IPS DF 6.9 (cell line): ENCODE data around the gene SMG6.

Experiments used
- DNase-seq: peaks from one replicate; pipeline ENCODE4 v3.0.0-alpha.2; 2013; ENCODE audit warnings: low read depth, low spot score
- H3K27ac ChIP-seq: one replicate; pipeline ENCODE4 v1.5.1; 2013; ENCODE audit warnings: low read length, control low read depth
- H3K27me3 ChIP-seq: 2 replicates; pipeline ENCODE4 v1.6.1; 2013; ENCODE audit warnings: mild to moderate bottlenecking, low read length; ENCODE audit not compliant: control insufficient read depth, insufficient read depth
- H3K36me3 ChIP-seq: 2 replicates; pipeline ENCODE4 v1.6.1; 2013; ENCODE audit warnings: low read length; ENCODE audit not compliant: control insufficient read depth, insufficient read depth
- H3K4me1 ChIP-seq: 2 replicates; pipeline ENCODE4 v1.6.1; 2013; ENCODE audit warnings: low read length; ENCODE audit not compliant: control insufficient read depth, insufficient read depth
- H3K4me3 ChIP-seq: 2 replicates; pipeline ENCODE4 v1.5.1; 2013; ENCODE audit warnings: mild to moderate bottlenecking, low read length
- H3K9me3 ChIP-seq: 2 replicates; pipeline ENCODE4 v1.6.1; 2013; ENCODE audit warnings: low read length, inconsistent platforms; ENCODE audit not compliant: control insufficient read depth, insufficient read depth
- WGBS: extraction: QIAGEN DNeasy Blood & Tissue Kit; methylation state at CpG from one replicate; pipeline ENCODE4 v1.1.7; 2013; ENCODE audit warnings: mixed read lengths, missing lambda C conversion rate; ENCODE audit not compliant: insufficient read length, insufficient coverage; 5-methylcytosine and 5-hydroxymethylcytosine counted together

The SMG6 gene

DNA sequence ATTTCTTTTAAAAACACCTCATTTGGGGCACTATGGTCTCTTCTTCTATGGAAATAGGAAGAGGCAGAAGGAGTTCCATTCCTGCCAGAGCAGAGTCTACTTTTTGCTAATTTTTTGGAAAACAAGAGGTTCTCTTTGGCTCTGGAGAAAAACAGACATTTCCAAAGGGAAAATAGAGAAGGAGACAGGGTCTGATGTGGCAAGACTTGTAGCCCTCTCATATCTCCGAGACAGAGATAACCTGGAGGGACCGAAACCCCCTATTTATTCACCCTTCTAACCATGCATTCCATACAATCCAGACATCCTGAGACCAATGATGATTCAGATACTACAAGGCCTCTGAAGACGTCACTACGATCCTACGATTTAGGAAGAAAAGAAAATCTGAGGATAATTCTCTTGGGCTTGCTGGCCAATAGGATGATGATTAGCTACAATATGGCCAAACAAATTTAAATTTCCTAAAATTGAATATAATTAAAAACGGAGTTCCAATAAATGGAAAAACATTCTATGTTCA, 178.5 kb downstream of the SMG6 start:
- no peak for DNase-seq
- Histone ChIP-seq H3K27me3 (no peaks in the 10 kb centered on the region), H3K36me3 (no peaks in the 10 kb centered on the region), H3K27ac (no peak overlapping the region), H3K4me3 (no peak overlapping the region), H3K9me3 (no peaks in the 10 kb centered on the region), H3K4me1 (peaks cover 2% of the 10 kb centered on the region; the same call in 1 of the 2 replicates)
- WGBS: no CpG with 5 or more reads among the region's 6 CpGs

DNA sequence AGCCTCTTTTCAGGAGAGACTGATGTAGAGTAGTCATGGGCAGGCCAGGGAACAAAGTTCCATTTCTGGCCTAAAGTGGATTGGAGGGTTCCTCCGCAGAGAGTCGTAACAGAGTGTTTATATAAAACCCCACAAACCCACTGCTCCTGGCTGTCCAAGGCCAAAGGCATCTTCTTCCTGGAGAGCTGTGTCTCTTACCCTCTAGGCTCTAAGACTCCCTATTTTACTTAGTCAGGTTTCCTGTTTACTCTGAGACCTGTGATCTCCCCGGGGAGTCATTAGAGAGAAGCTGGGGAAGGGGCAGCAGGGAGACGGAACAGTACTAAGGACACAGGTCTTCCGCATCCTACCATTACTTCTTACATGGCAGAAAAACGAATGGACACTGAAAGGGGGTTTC, 179.2 kb downstream of the SMG6 start:
- H3K9me3 ChIP-seq: no peaks in the 10 kb centered on the region
- no CpG with 5 or more reads among the region's 6 CpGs for WGBS
- H3K4me1 ChIP-seq: peaks cover 2% of the 10 kb centered on the region; the same call in 1 of the 2 replicates
- no peak overlapping the region for H3K27ac ChIP-seq
- DNase-seq: no peak
- H3K27me3 ChIP-seq: no peaks in the 10 kb centered on the region
- H3K4me3 ChIP-seq: no peak overlapping the region
- H3K36me3 ChIP-seq: no peaks in the 10 kb centered on the region

DNA sequence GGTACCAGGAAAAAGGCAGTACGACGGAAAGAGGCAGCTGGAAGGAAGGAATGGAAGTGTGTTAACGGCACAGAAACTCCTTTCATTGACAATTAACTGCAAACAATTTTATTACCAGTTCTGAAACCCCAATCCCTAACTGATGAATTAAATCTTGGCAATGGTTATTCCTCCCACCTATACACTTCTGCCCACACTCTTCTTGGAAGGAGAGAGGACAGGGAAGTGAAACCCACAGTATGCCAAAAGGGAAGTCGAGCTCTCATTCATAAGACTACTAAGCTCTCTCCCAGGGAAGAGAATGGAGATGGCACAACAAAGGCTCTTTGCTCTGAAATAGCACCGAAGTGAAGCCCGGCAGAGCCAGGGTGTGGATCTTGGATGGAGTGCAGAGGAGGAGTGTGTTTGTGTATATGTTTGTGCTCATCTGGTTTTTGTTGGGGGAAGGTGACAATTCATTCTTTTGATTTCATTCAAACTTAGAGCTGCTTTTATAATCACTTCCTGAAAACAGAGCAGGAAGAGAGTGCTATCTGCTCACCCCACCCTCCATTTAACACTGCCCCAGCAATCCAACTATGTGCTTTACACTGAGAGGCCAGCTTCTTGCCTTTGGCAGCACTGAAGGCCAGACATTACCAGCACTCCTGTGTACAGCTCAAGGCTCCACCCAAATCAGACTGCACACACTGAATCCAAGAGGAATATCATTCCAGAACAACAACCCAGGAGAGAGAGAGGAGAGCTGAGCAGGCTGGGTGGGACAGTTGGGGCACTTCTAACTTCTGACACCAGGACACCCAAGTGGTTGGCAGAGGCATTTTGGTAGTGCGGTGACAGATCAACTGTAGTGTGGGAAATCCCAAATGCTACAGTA, 180.0 kb downstream of the SMG6 start:
- Histone ChIP-seq H3K36me3 (no peaks in the 10 kb centered on the region), H3K4me3 (no peak overlapping the region), H3K4me1 (peaks cover 2% of the 10 kb centered on the region; the same call in 1 of the 2 replicates), H3K27me3 (no peaks in the 10 kb centered on the region), H3K9me3 (no peaks in the 10 kb centered on the region), H3K27ac (no peak overlapping the region)
- no CpG with 5 or more reads among the region's 7 CpGs for WGBS
- no peak for DNase-seq

DNA sequence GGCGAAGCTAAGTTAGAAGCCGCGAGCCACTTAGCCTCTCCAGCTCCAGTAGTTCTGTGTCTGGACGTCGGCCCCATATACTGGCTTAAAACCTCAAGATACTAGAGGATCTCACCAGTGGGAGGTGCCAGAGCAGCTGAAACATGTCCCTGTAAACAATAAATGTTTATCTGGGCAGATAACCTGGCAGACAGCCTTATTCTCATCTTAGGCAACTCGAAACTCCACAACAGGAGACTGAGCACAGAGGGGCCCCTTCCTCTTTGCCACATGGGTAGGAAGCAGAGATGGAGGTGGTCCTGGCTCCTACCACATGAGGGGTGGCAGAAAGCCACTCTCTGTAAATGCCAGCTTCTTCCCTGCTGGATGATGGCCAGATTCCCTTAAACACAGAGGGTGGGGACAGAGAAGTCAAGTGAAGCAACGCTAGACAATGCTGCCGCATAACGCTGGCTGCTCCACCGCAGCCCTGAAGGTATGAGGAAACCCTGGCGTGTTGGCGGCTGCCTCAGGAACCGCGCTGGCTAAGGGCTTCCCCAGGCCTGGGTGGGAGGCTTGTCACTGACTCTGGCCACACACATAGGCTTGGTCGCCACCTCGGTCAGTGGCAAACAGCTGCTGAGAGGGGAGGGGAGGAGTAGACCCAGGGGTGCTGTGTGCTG, 180.8 kb downstream of the SMG6 start:
- no CpG with 5 or more reads among the region's 16 CpGs for WGBS
- H3K27me3 ChIP-seq: no peaks in the 10 kb centered on the region
- H3K9me3 ChIP-seq: no peaks in the 10 kb centered on the region
- peaks cover 2% of the 10 kb centered on the region; the same call in 1 of the 2 replicates for H3K4me1 ChIP-seq
- no peak for DNase-seq
- H3K27ac ChIP-seq: no peak overlapping the region
- no peak overlapping the region for H3K4me3 ChIP-seq
- H3K36me3 ChIP-seq: no peaks in the 10 kb centered on the region

DNA sequence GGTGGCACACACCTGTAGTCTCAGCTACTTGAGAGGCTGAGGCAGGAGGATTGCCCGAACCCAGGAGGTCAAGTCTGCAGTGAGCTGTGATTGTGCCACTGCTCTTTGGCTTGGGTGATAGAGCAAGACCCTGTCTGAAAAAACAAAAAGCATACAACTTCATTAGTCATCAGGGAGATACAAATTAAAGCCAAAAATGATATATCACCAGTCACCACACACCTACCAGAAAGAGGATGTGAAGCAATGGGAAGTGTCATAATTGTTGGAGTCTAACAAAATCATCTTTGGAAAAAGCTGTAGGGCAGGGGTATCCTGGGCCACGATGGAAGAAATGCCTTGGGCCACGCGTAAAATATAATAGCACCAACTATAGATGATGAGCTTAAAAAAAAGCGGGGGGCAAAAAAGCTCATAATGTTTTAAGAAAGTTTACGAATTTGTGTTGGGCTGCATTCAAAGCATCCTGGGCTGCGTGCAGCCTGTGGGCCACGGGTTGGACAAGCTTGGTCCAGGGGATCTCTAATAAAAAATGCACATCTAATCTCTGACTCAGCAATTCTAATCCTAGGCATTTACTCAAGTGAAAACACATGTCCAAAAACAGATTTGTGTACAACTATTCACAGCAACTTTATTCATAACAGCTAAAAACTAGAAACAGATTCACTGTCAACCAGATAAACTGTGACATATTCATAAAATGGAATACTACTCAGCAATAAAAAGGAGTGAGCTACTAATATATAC, 182.8 kb downstream of the SMG6 start:
- Histone ChIP-seq H3K27me3 (no peaks in the 10 kb centered on the region), H3K4me3 (no peak overlapping the region), H3K27ac (no peak overlapping the region), H3K9me3 (no peaks in the 10 kb centered on the region), H3K4me1 (peaks cover 2% of the 10 kb centered on the region; the same call in 1 of the 2 replicates), H3K36me3 (no peaks in the 10 kb centered on the region)
- no peak for DNase-seq
- WGBS: no CpG with 5 or more reads among the region's 8 CpGs

DNA sequence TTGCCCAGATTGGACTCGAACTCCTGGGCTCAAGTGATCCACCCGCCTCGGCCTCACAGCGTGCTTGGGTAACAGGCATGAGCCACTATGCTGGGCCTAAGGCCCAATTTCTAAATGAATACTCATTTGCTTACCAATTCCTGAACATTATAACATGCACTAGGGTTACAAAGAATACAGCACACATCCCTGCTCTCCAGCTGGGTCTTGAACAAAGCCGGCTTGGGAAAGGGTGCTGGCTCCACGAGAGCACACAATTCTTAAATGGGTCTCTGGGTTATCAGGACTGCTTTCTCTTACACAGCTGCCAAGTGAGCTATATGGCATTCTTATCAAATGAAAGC, 190.3 kb downstream of the SMG6 start:
- H3K27me3 ChIP-seq: no peaks in the 10 kb centered on the region
- no peaks in the 10 kb centered on the region for H3K36me3 ChIP-seq
- H3K4me3 ChIP-seq: no peak overlapping the region
- H3K27ac ChIP-seq: no peak overlapping the region
- WGBS: no CpG with 5 or more reads among the region's 6 CpGs
- H3K4me1 ChIP-seq: no peaks in the 10 kb centered on the region
- no peak for DNase-seq
- H3K9me3 ChIP-seq: no peaks in the 10 kb centered on the region

DNA sequence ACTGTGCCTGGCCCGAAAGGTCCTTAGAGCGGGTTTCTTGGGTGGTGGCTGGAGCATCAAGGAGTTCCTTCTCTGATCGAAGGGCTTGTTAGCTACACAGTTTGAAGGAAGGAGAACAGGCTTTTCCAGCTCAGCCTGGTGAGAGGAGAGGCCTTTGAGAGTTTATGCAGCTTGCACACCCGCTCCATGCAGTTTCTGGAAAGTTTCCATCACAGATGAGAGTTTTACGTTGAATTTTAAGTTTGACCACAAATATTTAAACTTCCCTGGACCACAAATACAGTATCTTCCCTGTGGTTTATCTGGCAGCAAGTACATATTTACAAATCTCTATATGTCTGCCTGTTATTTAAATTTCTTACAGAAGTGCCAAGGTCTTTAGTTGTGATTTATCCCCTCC, 191.9 kb downstream of the SMG6 start:
- no peak overlapping the region for H3K27ac ChIP-seq
- no peaks in the 10 kb centered on the region for H3K27me3 ChIP-seq
- no peaks in the 10 kb centered on the region for H3K36me3 ChIP-seq
- H3K4me1 ChIP-seq: no peaks in the 10 kb centered on the region
- no peak for DNase-seq
- no CpG with 5 or more reads among the region's 5 CpGs for WGBS
- no peaks in the 10 kb centered on the region for H3K9me3 ChIP-seq
- H3K4me3 ChIP-seq: no peak overlapping the region

DNA sequence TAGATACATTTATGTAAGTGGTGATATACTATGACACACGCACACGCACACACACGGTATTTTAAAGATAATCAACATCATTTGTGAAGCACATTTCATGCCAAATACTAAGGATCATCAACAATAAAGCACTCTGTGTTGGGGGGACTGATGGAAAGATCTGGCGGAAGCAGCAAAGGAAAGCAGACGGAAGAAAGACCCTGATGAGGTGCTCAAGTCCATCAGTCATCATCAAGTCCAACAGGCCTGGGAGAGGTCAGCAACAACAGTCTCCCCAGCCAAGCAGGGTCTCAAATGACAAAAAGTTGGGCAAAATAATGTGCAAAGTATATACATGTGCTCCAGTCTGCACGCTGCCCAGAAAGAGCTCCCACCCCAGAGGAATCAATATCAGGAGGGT, 193.1 kb downstream of the SMG6 start:
- DNase-seq: no peak
- WGBS: no CpG with 5 or more reads among the region's 6 CpGs
- Histone ChIP-seq H3K9me3 (no peaks in the 10 kb centered on the region), H3K4me3 (no peak overlapping the region), H3K27me3 (no peaks in the 10 kb centered on the region), H3K36me3 (no peaks in the 10 kb centered on the region), H3K27ac (no peak overlapping the region), H3K4me1 (no peaks in the 10 kb centered on the region)

DNA sequence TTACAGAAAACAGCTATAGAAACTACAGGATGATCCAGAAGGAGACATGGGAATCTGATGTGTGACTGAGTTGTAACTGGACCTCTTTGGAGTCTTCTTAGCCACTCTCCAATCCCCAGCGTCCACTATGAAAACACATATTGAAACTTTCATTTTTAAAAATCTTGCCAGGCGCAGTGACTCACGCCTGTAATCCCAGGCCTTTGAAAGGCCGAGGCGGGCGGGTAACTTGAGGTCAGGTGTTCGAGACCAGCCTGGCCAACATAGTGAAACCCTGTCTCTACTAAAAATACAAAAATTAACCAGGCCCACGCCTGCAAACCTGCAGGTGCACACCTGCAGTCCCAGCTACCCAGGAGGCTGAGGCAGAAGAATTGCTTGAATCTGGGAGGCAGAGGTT, 195.4 kb downstream of the SMG6 start:
- no peaks in the 10 kb centered on the region for H3K36me3 ChIP-seq
- WGBS: no CpG with 5 or more reads among the region's 8 CpGs
- DNase-seq: no peak
- H3K27ac ChIP-seq: no peak overlapping the region
- H3K27me3 ChIP-seq: no peaks in the 10 kb centered on the region
- no peaks in the 10 kb centered on the region for H3K9me3 ChIP-seq
- no peak overlapping the region for H3K4me3 ChIP-seq
- no peaks in the 10 kb centered on the region for H3K4me1 ChIP-seq

DNA sequence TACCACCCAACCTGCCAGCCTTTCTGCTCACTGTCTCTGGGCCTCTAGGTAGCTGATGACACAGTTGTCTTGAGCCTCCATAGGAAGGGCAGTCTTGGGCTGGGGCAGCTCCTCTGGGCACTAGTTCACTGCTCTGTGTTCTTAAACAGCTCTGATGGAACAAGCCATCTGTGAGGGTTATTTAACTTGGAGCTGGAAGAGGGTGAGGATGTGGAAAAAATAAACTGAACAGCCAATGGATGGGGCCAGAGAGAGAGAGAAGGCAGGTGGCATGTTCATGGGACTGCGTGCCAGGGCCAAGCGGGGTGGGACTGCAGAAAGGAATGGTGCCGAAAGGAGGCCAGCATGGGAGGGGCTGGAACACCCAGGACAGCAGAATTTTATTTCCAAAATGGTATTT, 196.1 kb downstream of the SMG6 start:
- H3K4me1 ChIP-seq: no peaks in the 10 kb centered on the region
- no CpG with 5 or more reads among the region's 3 CpGs for WGBS
- DNase-seq: no peak

More for the DNA sequence above, 196.1 kb downstream of the SMG6 start:
- Histone ChIP-seq H3K27me3 (no peaks in the 10 kb centered on the region), H3K9me3 (no peaks in the 10 kb centered on the region), H3K4me3 (no peak overlapping the region), H3K27ac (no peak overlapping the region), H3K36me3 (no peaks in the 10 kb centered on the region)
